ENCODE data around the gene MUC22. TPM values are rescaled to one million over a fixed set of nuclear protein-coding genes. Genes with fewer than 3 reads are reported as not detected.

Gene MUC22
- total and polyA plus RNA-seq, 2 of the 4 experiments (the other 2 are of a cell fraction): 0.02 TPM; not detected in 1

DNA sequence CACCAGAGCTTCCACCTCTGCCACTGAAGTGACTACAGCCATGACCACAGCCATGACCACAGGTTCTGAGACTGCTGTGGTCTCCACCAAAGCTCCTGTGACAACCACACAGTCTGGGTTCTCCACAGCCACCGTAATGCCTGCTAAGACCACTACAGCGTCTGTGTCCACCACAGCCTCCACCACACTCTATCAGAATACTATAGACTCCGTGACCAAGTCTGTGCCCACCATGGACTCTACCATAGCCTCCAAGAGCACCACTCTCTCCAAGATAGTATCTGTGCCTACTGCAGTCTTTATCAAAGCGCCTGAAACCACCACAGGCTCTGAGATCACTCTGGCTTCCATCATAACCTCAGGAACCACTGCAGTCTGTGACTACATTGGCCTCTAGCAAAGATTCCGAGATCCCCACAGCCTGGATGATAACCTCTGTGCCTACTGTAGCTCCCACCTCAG is 45.1 kb upstream of the MUC22 start:
- dilution Hi-C loops (cut with HindIII; ENCODE audit: low sequenced_read_pairs, unreplicated experiment): no loop called here
- H3K4me3 ChIP-seq (ENCODE audit: insufficient read depth, low read depth, low read length): no peak overlapping the region
- H3K9me3 ChIP-seq (ENCODE audit: control insufficient read depth, insufficient read depth, low read length): no peaks in the 10 kb centered on the region
- no peak overlapping the region for H3K14ac ChIP-seq (replicated peaks; ENCODE audit: low read depth, low read length)
- no peak for TF ChIP-seq CHD1 (IDR thresholded peaks at IDR 0.05; ENCODE audit: low read depth, low read length)
- no peak for TF ChIP-seq BHLHE40 (IDR thresholded peaks at IDR 0.05; ENCODE audit: low read depth, low read length)
- peaks cover 25% of the 10 kb centered on the region for H3K27me3 ChIP-seq (ENCODE audit: control insufficient read depth, insufficient read depth, low read length)
- H4K91ac ChIP-seq (ENCODE audit: insufficient read depth, low read depth, low read length): no peak overlapping the region
- H2AK9ac ChIP-seq (replicated peaks; ENCODE audit: low read depth, low read length, poor library complexity): no peak overlapping the region
- H3K9ac ChIP-seq (ENCODE audit: low read depth, low read length): no peak overlapping the region
- no peak overlapping the region for H4K5ac ChIP-seq (ENCODE audit: low read depth, low read length)
- ChIA-PET POLR2A (ENCODE audit: unreplicated experiment) (no interaction called here), CTCF (no interaction called here)
- no peak overlapping the region for H3K4ac ChIP-seq (ENCODE audit: low read depth, low read length)
- H2AFZ ChIP-seq (replicated peaks; ENCODE audit: low read length, poor library complexity): no peak overlapping the region
- no peak overlapping the region for H2AK5ac ChIP-seq (ENCODE audit: low read depth, low read length)
- H2BK20ac ChIP-seq (ENCODE audit: low read depth, low read length): no peak overlapping the region
- no peaks in the 10 kb centered on the region for H3K36me3 ChIP-seq (ENCODE audit: control insufficient read depth, insufficient read depth, low read length)
- intact Hi-C loops (cut with micrococcal nuclease): no loop called here
- H2BK15ac ChIP-seq (ENCODE audit: low read depth, low read length): no peak overlapping the region
- in situ Hi-C loops (cut with MboI; ENCODE audit: low sequenced_read_pairs): no loop called here
- no TSS peak for BruUV-seq (replicated peaks)
- no peak overlapping the region for H3K18ac ChIP-seq (ENCODE audit: low read depth, low read length)
- H3K27ac ChIP-seq (ENCODE audit: insufficient read depth, low read length): no peak overlapping the region
- H4K8ac ChIP-seq (ENCODE audit: low read depth in 2 of 2, low read length in 2 of 2): no peak overlapping the region
- H4K20me1 ChIP-seq (ENCODE audit: insufficient read depth, low read length): no peaks in the 10 kb centered on the region
- no peak overlapping the region for H2BK120ac ChIP-seq (ENCODE audit: low read depth, low read length)
- no peak overlapping the region for H2BK5ac ChIP-seq (ENCODE audit: low read depth, low read length, poor library complexity, severe bottlenecking)
- ATAC-seq (ENCODE audit: low read depth): no peak
- 51% methylated on average over 5 of the region's 5 CpGs; no CpG with 5 or more reads in 1 of the 2 experiments for WGBS, 2 experiments (ENCODE audit: extremely low coverage in 2 of 2, insufficient read length in 1 of 2)
- no peaks in the 10 kb centered on the region for H3K4me1 ChIP-seq (ENCODE audit: control insufficient read depth, insufficient read depth, low read length)
- no peaks in the 10 kb centered on the region for H3K79me1 ChIP-seq (ENCODE audit: low read depth in 1 of 2, low read length in 2 of 2)
- H3K56ac ChIP-seq (ENCODE audit: extremely low read depth, insufficient read depth, low read length): no peak overlapping the region
- no peak overlapping the region for H3K23ac ChIP-seq (ENCODE audit: low read depth, low read length)
- no peak for DNase-seq
- no peak overlapping the region for H3K4me2 ChIP-seq (ENCODE audit: low read depth, low read length)
- H3K9me1 ChIP-seq (ENCODE audit: insufficient read depth, low read length): no peaks in the 10 kb centered on the region

Measured in IMR-90 (cell line).